IPS-18c (cell line): Measurements from ENCODE around the gene LNX1.
A peak's percentile ranks its signal among the peaks of the same experiment; 100 is the strongest.

Experiments
- H3K4me3 ChIP-seq: 2 replicates; pipeline ENCODE4 v1.7.0; 2013; ENCODE audit warnings: low read depth, mild to moderate bottlenecking, low read length, moderate library complexity; ENCODE audit not compliant: insufficient read depth
- H3K9me3 ChIP-seq: one replicate; pipeline ENCODE4 v1.6.1; 2013; ENCODE audit warnings: mild to moderate bottlenecking, low read length, moderate library complexity; ENCODE audit not compliant: control insufficient read depth, insufficient read depth

Gene LNX1

GRCh38 chr4:53608649-53609048, 17.4 kb upstream of the LNX1 start:
- no peak overlapping the region for H3K4me3 ChIP-seq
- H3K9me3 ChIP-seq = no peaks in the 10 kb centered on the region

DNA sequence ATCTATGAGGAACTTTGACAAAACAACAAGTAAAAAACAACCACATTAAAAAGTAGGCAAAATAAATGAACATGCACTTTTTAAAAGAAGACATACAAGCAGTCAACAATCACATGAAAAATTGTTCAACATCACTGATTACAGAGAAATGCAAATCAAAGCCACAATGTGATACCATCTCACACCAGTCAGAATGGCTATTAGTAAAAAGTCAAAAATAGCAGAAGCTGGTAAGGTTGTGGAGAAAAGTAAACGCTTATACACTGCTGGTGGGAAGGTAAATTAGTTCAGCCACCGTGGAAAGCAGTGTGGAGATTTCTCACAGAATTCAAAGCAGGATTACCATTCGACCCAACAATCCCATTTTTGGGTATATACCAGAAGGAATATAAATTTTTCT, 17.0 kb upstream of the LNX1 start:
- Histone ChIP-seq H3K9me3 (no peaks in the 10 kb centered on the region), H3K4me3 (no peak overlapping the region)

- H3K9me3 ChIP-seq = no peaks in the 10 kb centered on the region
- H3K4me3 ChIP-seq = no peak overlapping the region
These were observed 14.5 kb upstream of the LNX1 start for GRCh38 chr4:53605783-53606182.

GRCh38 chr4:53602390-53602789, 11.1 kb upstream of the LNX1 start:
- Histone ChIP-seq H3K4me3 (no peak overlapping the region), H3K9me3 (no peaks in the 10 kb centered on the region)

DNA sequence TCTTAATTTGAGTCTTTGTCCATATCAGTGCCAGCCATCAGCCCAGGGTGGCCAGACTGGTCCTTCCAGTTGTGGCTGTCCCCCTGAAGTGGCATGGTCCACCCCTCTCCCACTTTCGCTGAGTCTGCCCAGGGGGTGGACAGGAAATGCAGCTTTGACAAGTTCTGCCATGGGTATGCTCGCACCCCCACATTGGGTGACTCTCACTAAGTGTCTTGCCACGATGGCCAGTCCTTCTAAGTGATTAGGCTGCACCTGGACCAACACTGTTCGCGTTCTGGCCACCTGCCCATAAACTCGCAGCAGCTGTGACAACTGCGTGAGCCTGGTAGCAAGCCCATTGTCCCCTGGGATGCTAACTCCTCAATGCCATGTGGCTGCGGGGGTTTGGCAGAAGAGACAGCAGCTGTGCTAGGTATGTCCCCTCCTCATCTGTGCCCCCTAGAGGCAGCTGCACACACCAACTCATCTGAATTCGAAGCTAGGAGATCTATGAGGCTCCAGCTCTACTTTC, 10.0 kb upstream of the LNX1 start:
- Histone ChIP-seq H3K9me3 (no peaks in the 10 kb centered on the region), H3K4me3 (no peak overlapping the region)

DNA sequence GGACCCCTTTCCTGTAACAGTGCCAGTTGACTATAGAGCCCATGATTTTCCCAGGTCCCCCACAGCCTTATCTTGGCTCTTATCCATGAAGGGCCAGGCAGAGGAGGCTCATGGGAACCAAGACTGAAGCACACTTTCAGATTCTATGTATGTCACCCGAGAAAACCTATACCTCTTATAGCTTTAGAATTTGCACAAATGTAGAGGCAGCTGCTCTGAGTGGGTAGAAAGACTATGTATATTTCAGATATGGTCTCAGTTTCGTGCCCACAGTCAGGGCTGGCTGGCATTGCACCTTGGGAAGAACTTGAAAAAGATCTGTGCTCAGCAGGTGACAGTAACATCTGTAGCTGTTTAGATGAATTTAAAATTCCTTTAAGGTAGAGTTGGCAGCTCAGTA, 8.3 kb upstream of the LNX1 start:
- Histone ChIP-seq H3K4me3 (no peak overlapping the region), H3K9me3 (no peaks in the 10 kb centered on the region)

DNA sequence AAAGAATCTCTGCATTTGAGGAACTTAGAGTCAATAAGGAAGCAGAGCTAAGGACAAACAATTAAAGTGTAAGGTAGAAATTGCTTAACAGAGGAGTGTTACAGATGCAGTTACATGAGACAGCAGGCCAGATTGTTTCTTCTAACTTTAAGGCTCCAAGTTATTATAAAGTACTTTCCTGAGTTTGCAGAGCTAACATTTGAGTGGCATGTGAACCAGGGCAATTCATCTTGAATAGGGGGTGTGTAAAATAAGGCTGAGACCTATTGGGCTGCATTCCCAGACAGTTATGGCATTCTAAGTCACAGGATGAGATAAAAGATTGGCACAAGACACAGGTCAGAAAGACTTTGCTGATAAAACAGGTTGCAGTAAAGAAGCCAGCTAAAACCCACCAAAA, 7.6 kb upstream of the LNX1 start:
- H3K9me3 ChIP-seq = no peaks in the 10 kb centered on the region
- no peak overlapping the region for H3K4me3 ChIP-seq

DNA sequence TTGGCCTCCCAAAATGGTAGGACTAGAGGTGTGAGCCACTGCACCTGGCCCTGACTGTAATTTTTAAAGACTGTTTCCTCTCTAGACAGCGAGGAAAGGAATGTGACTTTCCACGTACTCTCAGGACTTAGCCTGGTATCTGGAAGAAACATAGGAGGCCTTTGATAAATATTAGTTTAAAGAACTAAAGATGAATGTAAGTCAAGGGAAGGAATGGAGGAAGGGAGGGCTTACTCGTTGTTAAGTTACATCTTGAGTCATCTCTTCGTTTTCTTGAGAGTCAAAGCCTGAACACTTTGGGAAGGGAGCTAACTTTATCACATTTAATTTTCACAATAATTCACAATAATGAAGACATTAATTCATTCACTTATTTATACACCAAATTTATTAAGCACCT, 7.2 kb upstream of the LNX1 start:
- H3K9me3 ChIP-seq = no peaks in the 10 kb centered on the region
- no peak overlapping the region for H3K4me3 ChIP-seq

DNA sequence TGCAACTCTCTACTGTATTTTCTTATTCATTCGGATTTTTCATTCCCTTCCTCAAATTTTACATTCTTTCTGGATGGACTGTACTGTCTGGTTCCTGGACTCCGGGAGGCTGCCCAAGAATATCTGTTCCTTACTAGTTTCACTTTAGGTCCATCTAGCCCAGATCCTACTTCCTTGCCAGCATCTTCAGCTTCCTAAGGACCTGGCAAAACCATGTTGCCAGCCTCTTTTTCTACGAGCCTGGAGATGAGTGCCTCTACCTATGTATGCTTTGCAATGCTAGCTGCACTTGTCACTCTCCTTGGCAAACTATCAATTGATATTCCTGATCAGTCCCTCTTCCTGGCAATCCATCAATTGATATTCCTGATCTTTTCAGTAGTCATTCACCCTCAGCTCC, 5.6 kb upstream of the LNX1 start:
- H3K9me3 ChIP-seq = no peaks in the 10 kb centered on the region

DNA sequence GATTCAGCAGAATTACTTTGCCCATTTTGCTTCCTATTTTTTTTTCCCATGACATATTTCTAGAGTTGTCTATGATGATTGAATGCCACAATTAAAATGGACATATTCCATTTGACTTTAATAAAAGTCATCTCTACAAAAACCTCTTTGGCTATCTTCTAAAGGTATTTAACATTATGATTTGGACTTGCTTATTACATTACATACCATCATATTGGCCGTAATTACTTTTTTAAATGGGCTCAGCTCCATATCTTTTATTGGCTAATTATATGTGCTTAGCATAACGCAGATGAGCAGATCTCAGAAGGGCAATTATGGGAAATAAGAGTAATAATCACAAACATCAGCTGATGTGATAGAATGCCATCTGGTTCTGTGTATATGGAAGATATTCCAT, 4.5 kb upstream of the LNX1 start:
- Histone ChIP-seq H3K9me3 (no peaks in the 10 kb centered on the region), H3K4me3 (no peak overlapping the region)

More for the DNA sequence above, 5.6 kb upstream of the LNX1 start:
- H3K4me3 ChIP-seq = no peak overlapping the region

GRCh38 chr4:53595204-53595603, 3.9 kb upstream of the LNX1 start:
- Histone ChIP-seq H3K4me3 (no peak overlapping the region), H3K9me3 (no peaks in the 10 kb centered on the region)

- no peak overlapping the region for H3K4me3 ChIP-seq
- no peaks in the 10 kb centered on the region for H3K9me3 ChIP-seq
These were observed 2.5 kb upstream of the LNX1 start for GRCh38 chr4:53593765-53594164.

GRCh38 chr4:53592686-53593501, 1.6 kb upstream of the LNX1 start:
- Histone ChIP-seq H3K4me3 (peak overlapping the region; percentile 5; the same call in 1 of the 2 replicates), H3K9me3 (no peaks in the 10 kb centered on the region)

DNA sequence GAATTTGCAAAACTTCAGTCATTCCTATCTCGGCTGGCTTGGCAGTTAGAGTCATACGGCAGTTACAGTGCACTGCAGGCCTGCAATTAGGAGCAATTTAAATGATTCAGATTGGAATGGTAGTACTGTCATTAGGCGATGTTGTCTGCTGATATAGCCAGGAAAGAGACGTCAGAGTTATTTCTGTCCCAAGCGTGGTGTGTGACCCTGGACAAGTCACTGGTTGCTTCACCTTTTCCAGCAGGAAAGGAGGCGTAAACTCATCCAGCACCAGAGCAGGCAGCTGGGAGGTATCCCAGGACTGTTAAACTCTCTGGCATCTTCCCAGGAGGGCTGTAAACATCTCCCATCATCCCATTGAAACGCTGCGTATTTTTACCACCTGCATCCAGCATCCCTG, 836 bp upstream of the LNX1 start:
- H3K9me3 ChIP-seq = no peaks in the 10 kb centered on the region
- peak overlapping the region; percentile 5; the same call in 1 of the 2 replicates for H3K4me3 ChIP-seq

DNA sequence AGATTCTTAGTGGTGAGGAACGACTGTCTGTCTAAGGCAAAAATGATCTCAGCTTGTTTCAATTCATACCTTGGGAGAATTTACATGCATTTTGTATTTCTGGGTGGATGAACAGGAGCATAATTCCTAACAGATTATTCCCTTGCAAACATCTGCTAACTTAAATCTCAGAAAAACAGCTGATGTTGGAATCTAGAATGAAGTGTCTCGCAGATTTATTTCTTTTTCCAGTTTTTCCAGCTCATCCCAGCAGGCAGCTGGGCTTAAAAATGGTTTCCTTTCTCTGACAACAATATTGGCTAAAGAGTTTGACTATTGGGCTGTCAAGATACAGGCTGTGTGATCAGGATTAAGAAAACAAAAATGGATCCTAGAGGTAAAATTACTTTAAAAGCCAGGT, 1.1 kb downstream of the LNX1 start:
- H3K4me3 ChIP-seq = no peak overlapping the region

GRCh38 chr4:53589511-53589910, 1.8 kb downstream of the LNX1 start:
- no peak overlapping the region for H3K4me3 ChIP-seq

More for the DNA sequence above, 1.1 kb downstream of the LNX1 start:
- H3K9me3 ChIP-seq = no peaks in the 10 kb centered on the region

GRCh38 chr4:53587135-53587534, 4.2 kb downstream of the LNX1 start:
- Histone ChIP-seq H3K9me3 (no peaks in the 10 kb centered on the region), H3K4me3 (no peak overlapping the region)

More at GRCh38 chr4:53589511-53589910, 1.8 kb downstream of the LNX1 start:
- no peaks in the 10 kb centered on the region for H3K9me3 ChIP-seq

- Histone ChIP-seq H3K9me3 (no peaks in the 10 kb centered on the region), H3K4me3 (no peak overlapping the region)
These were observed 5.0 kb downstream of the LNX1 start for GRCh38 chr4:53586121-53586816.
